IMR-90 (cell line): Measurements from ENCODE around the gene SCGB1A1. TPM values are rescaled to one million over a fixed set of nuclear protein-coding genes. Genes with fewer than 3 reads are reported as not detected.

ENCODE experiments used
- ATAC-seq: fragments of 200-7000 bp; cut with Tn5 transposase; 2 replicates; pipeline ENCODE4 v1.9.1; 2020; ENCODE audit warnings: low read depth, mild to moderate bottlenecking, moderate library complexity
- BruUV-seq: library from RNA; stranded (reverse); fragments of 400-500 nt; replicated peaks from 2 replicates; lab custom pipeline; 2021; lab: Mats Ljungman, UMichigan
- CTCF ChIA-PET: fragments of 300-600 bp; formaldehyde crosslinking; extraction: SDS; loops from one replicate; lab custom pipeline; 2021; ENCODE audit warnings: antibody characterized with exemption; lab: Yijun Ruan, JAX
- POLR2A ChIA-PET: fragments of 300-600 bp; sonication (Branson Sonifier 250); formaldehyde crosslinking; loops from one replicate; lab custom pipeline; 2022; ENCODE audit warnings: antibody characterized with exemption; ENCODE audit not compliant: unreplicated experiment; lab: Charles Lee
- DNase-seq: peaks from one replicate; pipeline ENCODE4 v3.0.0; 2013
- H2AFZ ChIP-seq: replicated peaks from 2 replicates; pipeline ENCODE3; 2013; ENCODE audit warnings: low read length, mild to moderate bottlenecking; ENCODE audit not compliant: poor library complexity
- H2AK5ac ChIP-seq: 2 replicates; pipeline ENCODE4 v1.6.1; 2013; ENCODE audit warnings: low read depth, low read length, inconsistent platforms
- H2AK9ac ChIP-seq: replicated peaks from 2 replicates; pipeline ENCODE3; 2013; ENCODE audit warnings: mild to moderate bottlenecking, low read depth, low read length, moderate library complexity; ENCODE audit not compliant: poor library complexity
- H2BK120ac ChIP-seq: 2 replicates; pipeline ENCODE4 v1.6.1; 2013; ENCODE audit warnings: low read depth, low read length, inconsistent platforms
- H2BK15ac ChIP-seq: 3 replicates; pipeline ENCODE4 v1.6.1; 2013; ENCODE audit warnings: low read depth, low read length, inconsistent platforms
- H2BK20ac ChIP-seq: 2 replicates; pipeline ENCODE4 v1.6.1; 2013; ENCODE audit warnings: low read depth, mild to moderate bottlenecking, inconsistent platforms, low read length, moderate library complexity
- H2BK5ac ChIP-seq: 2 replicates; pipeline ENCODE4 v1.6.1; 2013; ENCODE audit warnings: mild to moderate bottlenecking, low read depth, low read length, inconsistent platforms; ENCODE audit not compliant: poor library complexity, severe bottlenecking
- H3K14ac ChIP-seq: replicated peaks from 2 replicates; pipeline ENCODE4 v1.6.1; 2013; ENCODE audit warnings: low read depth, low read length, inconsistent platforms
- H3K18ac ChIP-seq: 2 replicates; pipeline ENCODE4 v1.6.1; 2013; ENCODE audit warnings: low read depth, low read length, control low read depth
- H3K23ac ChIP-seq: 2 replicates; pipeline ENCODE4 v1.6.1; 2013; ENCODE audit warnings: low read depth, low read length, inconsistent platforms
- H3K27ac ChIP-seq: 2 replicates; pipeline ENCODE4 v1.5.1; 2013; ENCODE audit warnings: mild to moderate bottlenecking, control low read depth, low read length; ENCODE audit not compliant: insufficient read depth
- H3K27me3 ChIP-seq: 2 replicates; pipeline ENCODE4 v1.6.1; 2013; ENCODE audit warnings: low read length; ENCODE audit not compliant: control insufficient read depth, insufficient read depth
- H3K36me3 ChIP-seq: 2 replicates; pipeline ENCODE4 v1.6.1; 2013; ENCODE audit warnings: low read length, mixed read lengths; ENCODE audit not compliant: control insufficient read depth, insufficient read depth
- H3K4ac ChIP-seq: 2 replicates; pipeline ENCODE4 v1.6.1; 2013; ENCODE audit warnings: low read depth, low read length, inconsistent platforms
- H3K4me1 ChIP-seq: 2 replicates; pipeline ENCODE4 v1.6.1; 2013; ENCODE audit warnings: low read length, mixed read lengths; ENCODE audit not compliant: control insufficient read depth, insufficient read depth
- H3K4me2 ChIP-seq: 2 replicates; pipeline ENCODE4 v1.6.1; 2013; ENCODE audit warnings: low read depth, mild to moderate bottlenecking, control low read depth, low read length, moderate library complexity
- H3K4me3 ChIP-seq: 2 replicates; pipeline ENCODE4 v1.5.1; 2013; ENCODE audit warnings: low read depth, mild to moderate bottlenecking, control low read depth, low read length, moderate library complexity; ENCODE audit not compliant: insufficient read depth
- H3K56ac ChIP-seq: 2 replicates; pipeline ENCODE4 v1.6.1; 2013; ENCODE audit warnings: low read length, inconsistent platforms; ENCODE audit not compliant: insufficient read depth; ENCODE audit errors: extremely low read depth
- H3K79me1 ChIP-seq, 2 experiments: 2 replicates each; pipeline ENCODE4 v1.6.1; 2013; ENCODE audit warnings: low read length in 2 of 2, inconsistent platforms in 1 of 2, low read depth in 1 of 2
- H3K9ac ChIP-seq: 2 replicates; pipeline ENCODE4 v1.6.1; 2013; ENCODE audit warnings: low read depth, low read length, control low read depth
- H3K9me1 ChIP-seq: 2 replicates; pipeline ENCODE4 v1.6.1; 2013; ENCODE audit warnings: low read length, inconsistent platforms; ENCODE audit not compliant: insufficient read depth
- H3K9me3 ChIP-seq: 2 replicates; pipeline ENCODE4 v1.6.1; 2013; ENCODE audit warnings: low read length; ENCODE audit not compliant: control insufficient read depth, insufficient read depth
- H4K20me1 ChIP-seq: 2 replicates; pipeline ENCODE4 v1.6.1; 2013; ENCODE audit warnings: low read length, inconsistent platforms; ENCODE audit not compliant: insufficient read depth
- H4K5ac ChIP-seq: 2 replicates; pipeline ENCODE4 v1.6.1; 2013; ENCODE audit warnings: mild to moderate bottlenecking, low read depth, low read length, control low read depth
- H4K8ac ChIP-seq, 2 experiments: 2 replicates each; pipeline ENCODE4 v1.6.1; 2013; ENCODE audit warnings: low read depth in 2 of 2, low read length in 2 of 2, control low read depth in 1 of 2, inconsistent platforms in 1 of 2
- H4K91ac ChIP-seq: 2 replicates; pipeline ENCODE4 v1.6.1; 2013; ENCODE audit warnings: low read depth, low read length, inconsistent platforms; ENCODE audit not compliant: insufficient read depth
- CEBPB ChIP-seq: IDR thresholded peaks from 2 replicates; pipeline ENCODE4 v1.6.1; 2012; ENCODE audit warnings: low read depth, low read length, improper control_type of control experiment
- CHD1 ChIP-seq: IDR thresholded peaks from 2 replicates; pipeline ENCODE4 v1.6.1; 2012; ENCODE audit warnings: low read depth, low read length, improper control_type of control experiment
- FOS ChIP-seq: fragments of 150-350 bp; IDR thresholded peaks from 2 replicates; pipeline ENCODE4 v1.6.1; 2016; ENCODE audit warnings: low read depth, low read length
- MAFK ChIP-seq: IDR thresholded peaks from 2 replicates; pipeline ENCODE4 v1.6.1; 2012; ENCODE audit warnings: low read depth, low read length, improper control_type of control experiment
- MAZ ChIP-seq: IDR thresholded peaks from 2 replicates; pipeline ENCODE4 v1.6.1; 2012; ENCODE audit warnings: low read depth, mild to moderate bottlenecking, low read length, improper control_type of control experiment, moderate library complexity, borderline replicate concordance
- MXI1 ChIP-seq: IDR thresholded peaks from 2 replicates; pipeline ENCODE4 v1.6.1; 2012; ENCODE audit warnings: low read depth, mild to moderate bottlenecking, low read length, moderate library complexity, borderline replicate concordance
- NFE2L2 ChIP-seq: fragments of 150-350 bp; IDR thresholded peaks from 2 replicates; pipeline ENCODE4 v1.6.1; 2016; ENCODE audit warnings: low read depth, mild to moderate bottlenecking, low read length
- POLR2A ChIP-seq: IDR thresholded peaks from 2 replicates; pipeline ENCODE4 v1.6.1; 2012; ENCODE audit warnings: mild to moderate bottlenecking, low read depth, low read length
- RAD21 ChIP-seq: IDR thresholded peaks from 2 replicates; pipeline ENCODE4 v1.6.1; 2012; ENCODE audit warnings: low read length, improper control_type of control experiment
- RCOR1 ChIP-seq: IDR thresholded peaks from 2 replicates; pipeline ENCODE4 v1.6.1; 2012; ENCODE audit warnings: mild to moderate bottlenecking, low read length, improper control_type of control experiment; ENCODE audit not compliant: insufficient replicate concordance
- RFX5 ChIP-seq: IDR thresholded peaks from 2 replicates; pipeline ENCODE4 v1.8.0; 2012; ENCODE audit warnings: low read depth, mild to moderate bottlenecking, low read length, moderate library complexity
- SMC3 ChIP-seq: fragments of 150-350 bp; IDR thresholded peaks from 2 replicates; pipeline ENCODE4 v1.6.1; 2016; ENCODE audit warnings: low read depth, mild to moderate bottlenecking, antibody characterized with exemption, low read length, moderate library complexity
- WGBS, 2 experiments: methylation state at CpG; one replicate each; pipeline versions ENCODE4 v1.1.5 to v1.1.7; 2013; ENCODE audit warnings: missing lambda C conversion rate in 2 of 2; ENCODE audit not compliant: insufficient read length in 1 of 2; ENCODE audit errors: extremely low coverage in 2 of 2; 5-methylcytosine and 5-hydroxymethylcytosine counted together
- dilution Hi-C: fragments of 300-500 bp; cut with HindIII; formaldehyde crosslinking; loops from one replicate; pipeline ENCODE4 v1.14.3; 2018; ENCODE audit warnings: low sequenced_read_pairs; ENCODE audit not compliant: unreplicated experiment
- in situ Hi-C: fragments of 300-500 bp; cut with MboI; formaldehyde crosslinking; loops from 3 replicates; pipeline ENCODE4 v1.14.3; 2019; ENCODE audit warnings: low sequenced_read_pairs, inconsistent platforms, mixed read lengths
- intact Hi-C: fragments of 100-400 bp; cut with micrococcal nuclease; formaldehyde crosslinking; loops from 2 replicates; pipeline ENCODE4 v1.10.0; 2022
- polyA plus RNA-seq, 3 experiments: library from polyadenylated mRNA; depleted of rRNA; stranded (reverse); fragments of >200 nt; gene quantifications; 2 replicates each; pipeline ENCODE4 v1.2.3, GENCODE V29; 2012; ENCODE audit warnings: low replicate concordance in 1 of 3
- total RNA-seq: library from RNA; depleted of rRNA; stranded (reverse); fragments of >200 nt; gene quantifications from 2 replicates; pipeline ENCODE4 v1.2.3, GENCODE V29; 2012
- TF ChIP-seq, protein P1 (sequence below): conservative IDR thresholded peaks from 2 replicates; pipeline ENCODE4 v1.5.1; 2012; ENCODE audit warnings: mild to moderate bottlenecking, low read depth, low read length, improper control_type of control experiment
- TF ChIP-seq, protein P2 (sequence below): fragments of 150-350 bp; IDR thresholded peaks from 2 replicates; pipeline ENCODE4 v1.6.1; 2016; ENCODE audit warnings: low read depth, mild to moderate bottlenecking, low read length, moderate library complexity, borderline replicate concordance
- TF ChIP-seq, protein P3 (sequence below): fragments of 150-350 bp; IDR thresholded peaks from 2 replicates; pipeline ENCODE4 v1.6.1; 2017; ENCODE audit warnings: mild to moderate bottlenecking, antibody characterized with exemption, low read length, low read depth

The SCGB1A1 gene
- total and polyA plus RNA-seq, 2 of the 4 experiments (the other 2 are of a cell fraction): not detected

DNA sequence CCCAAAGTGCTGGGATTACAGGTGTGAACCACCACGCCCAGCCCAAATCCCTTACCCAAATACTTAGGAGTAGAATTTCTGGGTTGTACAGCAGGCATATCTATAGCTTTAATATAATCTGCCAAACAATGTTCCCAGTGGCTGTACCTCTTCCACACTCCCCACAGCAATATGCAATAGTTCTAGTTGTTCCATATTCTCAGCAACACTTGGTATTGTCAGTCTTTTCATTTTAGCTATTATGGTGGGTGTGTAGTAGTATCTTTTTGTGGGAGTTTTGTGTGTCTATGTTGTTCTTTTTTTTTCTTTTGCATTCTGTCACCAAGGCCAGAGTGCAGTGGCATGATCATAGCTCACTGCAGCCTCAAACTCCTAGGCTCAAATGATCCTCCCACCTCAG, 18.8 kb downstream of the SCGB1A1 start:
- Histone ChIP-seq H4K20me1 (no peaks in the 10 kb centered on the region), H4K5ac (no peak overlapping the region), H3K27ac (no peak overlapping the region), H2BK20ac (no peak overlapping the region), H3K23ac (no peak overlapping the region), H3K18ac (no peak overlapping the region), H2BK15ac (no peak overlapping the region), H3K9ac (no peak overlapping the region), H3K56ac (no peak overlapping the region), H3K14ac (no peak overlapping the region), H3K9me3 (no peaks in the 10 kb centered on the region), H3K9me1 (peaks cover 14% of the 10 kb centered on the region), H3K79me1 (peaks cover 0 to 15% of the 10 kb centered on the region in 2 experiments; a peak in 3 of 4 replicates), H2BK120ac (no peak overlapping the region), H3K36me3 (no peaks in the 10 kb centered on the region), H3K4me3 (no peak overlapping the region), H3K4me1 (peaks cover 17% of the 10 kb centered on the region), H2AFZ (no peak overlapping the region), H2AK5ac (no peak overlapping the region; the same call in 1 of the 2 replicates), H3K4ac (no peak overlapping the region), H2AK9ac (no peak overlapping the region), H3K4me2 (no peak overlapping the region), H4K91ac (no peak overlapping the region), H3K27me3 (no peaks in the 10 kb centered on the region), H4K8ac (no peak overlapping the region), H2BK5ac (no peak overlapping the region)
- no CpG with 5 or more reads among the region's 1 CpG for WGBS, 2 experiments
- ATAC-seq (no peak), DNase-seq (no peak)
- dilution Hi-C loops (no loop called here), in situ Hi-C loops (no loop called here), intact Hi-C loops (no loop called here)
- ChIA-PET POLR2A (no interaction called here), CTCF (interaction anchor here (0.6 kb wide), 1 partner anchor 514 kb away, joined by 4 read pairs; no protein-coding TSS in a partner anchor)
- BruUV-seq: no TSS peak
- TF ChIP-seq MAZ: no peak
- no peak for TF ChIP-seq RAD21
- TF ChIP-seq MXI1: no peak
- TF ChIP-seq SMC3: no peak
- no peak for TF ChIP-seq CHD1
- TF ChIP-seq, protein P1, sequence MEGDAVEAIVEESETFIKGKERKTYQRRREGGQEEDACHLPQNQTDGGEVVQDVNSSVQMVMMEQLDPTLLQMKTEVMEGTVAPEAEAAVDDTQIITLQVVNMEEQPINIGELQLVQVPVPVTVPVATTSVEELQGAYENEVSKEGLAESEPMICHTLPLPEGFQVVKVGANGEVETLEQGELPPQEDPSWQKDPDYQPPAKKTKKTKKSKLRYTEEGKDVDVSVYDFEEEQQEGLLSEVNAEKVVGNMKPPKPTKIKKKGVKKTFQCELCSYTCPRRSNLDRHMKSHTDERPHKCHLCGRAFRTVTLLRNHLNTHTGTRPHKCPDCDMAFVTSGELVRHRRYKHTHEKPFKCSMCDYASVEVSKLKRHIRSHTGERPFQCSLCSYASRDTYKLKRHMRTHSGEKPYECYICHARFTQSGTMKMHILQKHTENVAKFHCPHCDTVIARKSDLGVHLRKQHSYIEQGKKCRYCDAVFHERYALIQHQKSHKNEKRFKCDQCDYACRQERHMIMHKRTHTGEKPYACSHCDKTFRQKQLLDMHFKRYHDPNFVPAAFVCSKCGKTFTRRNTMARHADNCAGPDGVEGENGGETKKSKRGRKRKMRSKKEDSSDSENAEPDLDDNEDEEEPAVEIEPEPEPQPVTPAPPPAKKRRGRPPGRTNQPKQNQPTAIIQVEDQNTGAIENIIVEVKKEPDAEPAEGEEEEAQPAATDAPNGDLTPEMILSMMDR: no peak
- no peak for TF ChIP-seq POLR2A
- TF ChIP-seq MAFK: no peak
- TF ChIP-seq RFX5: no peak
- no peak for TF ChIP-seq RCOR1
- TF ChIP-seq, protein P2, sequence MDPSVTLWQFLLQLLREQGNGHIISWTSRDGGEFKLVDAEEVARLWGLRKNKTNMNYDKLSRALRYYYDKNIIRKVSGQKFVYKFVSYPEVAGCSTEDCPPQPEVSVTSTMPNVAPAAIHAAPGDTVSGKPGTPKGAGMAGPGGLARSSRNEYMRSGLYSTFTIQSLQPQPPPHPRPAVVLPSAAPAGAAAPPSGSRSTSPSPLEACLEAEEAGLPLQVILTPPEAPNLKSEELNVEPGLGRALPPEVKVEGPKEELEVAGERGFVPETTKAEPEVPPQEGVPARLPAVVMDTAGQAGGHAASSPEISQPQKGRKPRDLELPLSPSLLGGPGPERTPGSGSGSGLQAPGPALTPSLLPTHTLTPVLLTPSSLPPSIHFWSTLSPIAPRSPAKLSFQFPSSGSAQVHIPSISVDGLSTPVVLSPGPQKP: no peak
- no peak for TF ChIP-seq FOS
- no peak for TF ChIP-seq NFE2L2
- TF ChIP-seq, protein P3, sequence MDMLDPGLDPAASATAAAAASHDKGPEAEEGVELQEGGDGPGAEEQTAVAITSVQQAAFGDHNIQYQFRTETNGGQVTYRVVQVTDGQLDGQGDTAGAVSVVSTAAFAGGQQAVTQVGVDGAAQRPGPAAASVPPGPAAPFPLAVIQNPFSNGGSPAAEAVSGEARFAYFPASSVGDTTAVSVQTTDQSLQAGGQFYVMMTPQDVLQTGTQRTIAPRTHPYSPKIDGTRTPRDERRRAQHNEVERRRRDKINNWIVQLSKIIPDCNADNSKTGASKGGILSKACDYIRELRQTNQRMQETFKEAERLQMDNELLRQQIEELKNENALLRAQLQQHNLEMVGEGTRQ: no peak
- TF ChIP-seq CEBPB: no peak
